Neural cell (in vitro differentiated cells): ENCODE data around the gene SLC25A26. TPM values are rescaled to one million over a fixed set of nuclear protein-coding genes. Genes with fewer than 3 reads are reported as not detected.

Experiments used
- H2AFZ ChIP-seq: fragments of 200-600, 300-800 bp; sonication (generic), shearing (Covaris generic); 2 replicates; pipeline ENCODE4 v1.6.0; 2014; ENCODE audit warnings: low read depth, mild to moderate bottlenecking, antibody characterized with exemption, low read length, moderate library complexity
- H3F3A ChIP-seq: fragments of 200-600 bp; shearing (Covaris generic); 2 replicates; pipeline ENCODE4 v1.6.1; 2016; ENCODE audit warnings: mild to moderate bottlenecking, moderate library complexity, mixed read lengths, antibody characterized with exemption, low read length; ENCODE audit not compliant: insufficient read depth, poor library complexity, severe bottlenecking
- H3K27ac ChIP-seq: fragments of 200-600, 300-800 bp; sonication (generic), shearing (Covaris generic); 2 replicates; pipeline ENCODE4 v1.5.1; 2014; ENCODE audit warnings: mild to moderate bottlenecking, low read length, moderate library complexity
- H3K27me3 ChIP-seq: fragments of 300-800, 200-600 bp; sonication (generic), shearing (Covaris generic); 2 replicates; pipeline ENCODE4 v1.6.0; 2014; ENCODE audit warnings: mild to moderate bottlenecking, low read depth, low read length, moderate library complexity; ENCODE audit not compliant: insufficient read depth
- H3K36me3 ChIP-seq: fragments of 300-800, 200-600 bp; sonication (generic), shearing (Covaris generic); 2 replicates; pipeline ENCODE4 v1.5.1; 2014; ENCODE audit warnings: mild to moderate bottlenecking, antibody characterized with exemption, low read length, moderate library complexity; ENCODE audit not compliant: insufficient read depth
- H3K4me2 ChIP-seq: fragments of 300-800, 200-600 bp; sonication (generic), shearing (Covaris generic); 2 replicates; pipeline ENCODE4 v1.6.0; 2014; ENCODE audit warnings: mild to moderate bottlenecking, low read length
- H3K4me3 ChIP-seq: fragments of 300-800, 200-600 bp; sonication (generic), shearing (Covaris generic); 2 replicates; pipeline ENCODE4 v1.5.1; 2014; ENCODE audit warnings: mild to moderate bottlenecking, low read length, moderate library complexity
- H3K79me2 ChIP-seq: fragments of 200-600 bp; shearing (Covaris generic); replicated peaks from 2 replicates; pipeline ENCODE4 v1.6.0; 2014; ENCODE audit warnings: mild to moderate bottlenecking, low read length, moderate library complexity; ENCODE audit not compliant: insufficient read depth
- H3K9ac ChIP-seq: fragments of 300-800, 200-600 bp; sonication (generic), shearing (Covaris generic); 2 replicates; pipeline ENCODE4 v1.6.1; 2016; ENCODE audit warnings: mild to moderate bottlenecking, low read length, mixed read lengths
- H3K9me2 ChIP-seq: fragments of 200-600 bp; shearing (Covaris generic); 2 replicates; pipeline ENCODE4 v1.6.1; 2016; ENCODE audit warnings: mild to moderate bottlenecking, low read length, mixed read lengths; ENCODE audit not compliant: insufficient read depth
- H3K9me3 ChIP-seq: fragments of 200-600, 300-800 bp; sonication (generic), shearing (Covaris generic); 2 replicates; pipeline ENCODE4 v1.6.1; 2016; ENCODE audit warnings: mild to moderate bottlenecking, mixed run types, low read length, moderate library complexity, mixed read lengths
- H4K20me1 ChIP-seq: fragments of 200-600 bp; shearing (Covaris generic); 2 replicates; pipeline ENCODE4 v1.6.1; 2016; ENCODE audit warnings: mild to moderate bottlenecking, mixed run types; ENCODE audit not compliant: insufficient read depth
- CTCF ChIP-seq: fragments of 450-650 bp; IDR thresholded peaks from 2 replicates; pipeline ENCODE4 v1.5.1; 2014; ENCODE audit warnings: antibody characterized with exemption, mild to moderate bottlenecking, moderate library complexity; ENCODE audit not compliant: poor library complexity, severe bottlenecking
- EP300 ChIP-seq: fragments of 450-650 bp; conservative IDR thresholded peaks from 2 replicates; pipeline ENCODE4 v1.6.1; 2014; ENCODE audit warnings: antibody characterized with exemption, mild to moderate bottlenecking, moderate library complexity; ENCODE audit not compliant: poor library complexity, severe bottlenecking
- EZH2 ChIP-seq: fragments of 200-600, 300-800 bp; shearing (Covaris generic), sonication (generic); IDR thresholded peaks from 2 replicates; pipeline ENCODE4 v1.6.1; 2014; ENCODE audit warnings: antibody characterized with exemption, low read length, borderline replicate concordance, mild to moderate bottlenecking; ENCODE audit not compliant: insufficient read depth, poor library complexity, severe bottlenecking
- MXI1 ChIP-seq: fragments of 450-650 bp; conservative IDR thresholded peaks from 2 replicates; pipeline ENCODE4 v1.6.1; 2014; ENCODE audit warnings: antibody characterized with exemption, mild to moderate bottlenecking; ENCODE audit not compliant: poor library complexity, severe bottlenecking
- POLR2AphosphoS5 ChIP-seq: IDR thresholded peaks from 2 replicates; pipeline ENCODE4 v1.6.1; 2012
- RAD21 ChIP-seq: fragments of 450-650 bp; conservative IDR thresholded peaks from 2 replicates; pipeline ENCODE4 v1.6.1; 2014; ENCODE audit warnings: antibody characterized with exemption, mild to moderate bottlenecking, moderate library complexity
- REST ChIP-seq: IDR thresholded peaks from 2 replicates; pipeline ENCODE4 v1.6.1; 2012; ENCODE audit warnings: borderline replicate concordance
- SMC3 ChIP-seq: fragments of 450-650 bp; conservative IDR thresholded peaks from 2 replicates; pipeline ENCODE4 v1.6.1; 2014; ENCODE audit warnings: antibody characterized with exemption, mild to moderate bottlenecking, moderate library complexity; ENCODE audit not compliant: poor library complexity
- TAF1 ChIP-seq: IDR thresholded peaks from 2 replicates; pipeline ENCODE4 v1.6.1; 2012; ENCODE audit warnings: low read depth
- polyA plus RNA-seq: library from polyadenylated mRNA; depleted of rRNA; stranded (reverse); fragments of >200 nt; gene quantifications from 2 replicates; pipeline ENCODE4 v1.2.3, GENCODE V29; 2014

Gene SLC25A26
- polyA plus RNA-seq, 1 donor from 2014 or later = 21.0 TPM

GRCh38 chr3:66229931-66230330, 9.1 kb downstream of the SLC25A26 start:
- Histone ChIP-seq H4K20me1 (no peaks in the 10 kb centered on the region), H2AFZ (no peak overlapping the region), H3K4me3 (no peak overlapping the region), H3K4me2 (no peak overlapping the region), H3K9me3 (no peaks in the 10 kb centered on the region), H3F3A (no peaks in the 10 kb centered on the region), H3K36me3 (no peaks in the 10 kb centered on the region), H3K27me3 (no peaks in the 10 kb centered on the region), H3K27ac (no peak overlapping the region), H3K9ac (no peak overlapping the region), H3K9me2 (no peaks in the 10 kb centered on the region), H3K79me2 (no peaks in the 10 kb centered on the region)
- no peak for TF ChIP-seq CTCF
- TF ChIP-seq EP300 = no peak
- TF ChIP-seq POLR2AphosphoS5 = no peak

GRCh38 chr3:66233033-66233432, 12.2 kb downstream of the SLC25A26 start:
- Histone ChIP-seq H3K4me3 (no peak overlapping the region), H3K9me2 (no peaks in the 10 kb centered on the region), H2AFZ (no peak overlapping the region), H3K36me3 (no peaks in the 10 kb centered on the region), H3K27me3 (no peaks in the 10 kb centered on the region), H3K27ac (no peak overlapping the region), H3K4me2 (no peak overlapping the region), H3F3A (no peaks in the 10 kb centered on the region), H3K79me2 (no peaks in the 10 kb centered on the region), H3K9ac (no peak overlapping the region), H3K9me3 (no peaks in the 10 kb centered on the region), H4K20me1 (no peaks in the 10 kb centered on the region)
- TF ChIP-seq EP300 = no peak
- no peak for TF ChIP-seq SMC3
- no peak for TF ChIP-seq EZH2
- TF ChIP-seq POLR2AphosphoS5 = no peak

- no peaks in the 10 kb centered on the region for H3K27me3 ChIP-seq
- H2AFZ ChIP-seq = no peak overlapping the region
- H3K36me3 ChIP-seq = no peaks in the 10 kb centered on the region
- H4K20me1 ChIP-seq = no peaks in the 10 kb centered on the region
- H3F3A ChIP-seq = no peaks in the 10 kb centered on the region
- no peak overlapping the region for H3K4me3 ChIP-seq
- no peaks in the 10 kb centered on the region for H3K9me3 ChIP-seq
- no peak overlapping the region for H3K27ac ChIP-seq
- no peak overlapping the region for H3K4me2 ChIP-seq
- no peak overlapping the region for H3K9ac ChIP-seq
- TF ChIP-seq EZH2 (no peak), EP300 (no peak), RAD21 (no peak), SMC3 (no peak), REST (no peak), MXI1 (no peak), TAF1 (no peak), CTCF (no peak), POLR2AphosphoS5 (no peak)
- H3K9me2 ChIP-seq = no peaks in the 10 kb centered on the region
- H3K79me2 ChIP-seq = no peaks in the 10 kb centered on the region
Observed at GRCh38 chr3:66236281-66236680, 15.5 kb downstream of the SLC25A26 start.
